Activated CD8-positive, alpha-beta memory T cell treated with anti-CD3 and anti-CD28 coated beads for 24 hours (primary cell): ENCODE measurements around the gene DVL1.
A peak's percentile ranks its signal among the peaks of the same experiment; 100 is the strongest.
"Not testable (repeated sequence)": the region's sequence is repeated elsewhere in the genome, so short reads cannot be mapped to it uniquely, and the experiment has no call there.

Experiments used
- DNase-seq: peaks from one replicate; pipeline ENCODE4 v3.0.0-alpha.2; 2020

DVL1 gene

DNA sequence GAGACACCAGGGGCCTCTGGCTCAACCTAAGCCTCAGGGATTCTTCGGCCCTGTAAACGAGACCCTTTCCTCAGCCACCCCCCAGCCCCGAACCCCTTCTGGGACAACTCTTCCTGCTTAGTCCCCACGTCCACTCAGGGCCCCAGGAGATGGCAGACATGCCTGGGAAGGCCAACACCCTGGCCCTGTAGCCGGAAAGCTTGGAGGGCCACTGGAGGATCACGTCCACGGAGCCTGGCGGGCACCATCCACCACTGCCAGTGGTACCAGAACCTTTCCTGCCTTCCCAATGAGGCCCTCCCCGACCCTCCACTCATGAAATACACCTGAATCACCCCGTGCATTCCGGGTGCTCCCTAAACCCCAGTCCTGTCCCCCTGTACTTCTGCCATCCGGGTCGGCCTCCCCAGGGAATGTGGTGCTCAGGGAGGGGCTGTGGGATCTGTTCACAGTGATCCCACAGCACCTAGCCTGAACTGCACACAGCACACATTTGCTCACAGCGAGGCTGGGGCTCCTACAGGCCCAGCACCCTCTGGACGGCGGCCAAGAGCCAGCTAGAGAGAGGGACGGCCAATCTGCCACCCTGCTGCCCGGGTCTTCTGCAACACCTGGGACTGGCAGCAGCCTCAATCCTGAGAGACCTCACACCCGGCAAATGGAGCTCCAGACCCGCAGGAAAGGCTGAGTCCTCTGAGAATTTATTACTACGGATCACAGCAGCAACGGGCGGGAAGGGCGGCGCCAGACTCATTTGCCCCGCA is 24.0 kb upstream of the DVL1 start:
- no peak for DNase-seq

DNA sequence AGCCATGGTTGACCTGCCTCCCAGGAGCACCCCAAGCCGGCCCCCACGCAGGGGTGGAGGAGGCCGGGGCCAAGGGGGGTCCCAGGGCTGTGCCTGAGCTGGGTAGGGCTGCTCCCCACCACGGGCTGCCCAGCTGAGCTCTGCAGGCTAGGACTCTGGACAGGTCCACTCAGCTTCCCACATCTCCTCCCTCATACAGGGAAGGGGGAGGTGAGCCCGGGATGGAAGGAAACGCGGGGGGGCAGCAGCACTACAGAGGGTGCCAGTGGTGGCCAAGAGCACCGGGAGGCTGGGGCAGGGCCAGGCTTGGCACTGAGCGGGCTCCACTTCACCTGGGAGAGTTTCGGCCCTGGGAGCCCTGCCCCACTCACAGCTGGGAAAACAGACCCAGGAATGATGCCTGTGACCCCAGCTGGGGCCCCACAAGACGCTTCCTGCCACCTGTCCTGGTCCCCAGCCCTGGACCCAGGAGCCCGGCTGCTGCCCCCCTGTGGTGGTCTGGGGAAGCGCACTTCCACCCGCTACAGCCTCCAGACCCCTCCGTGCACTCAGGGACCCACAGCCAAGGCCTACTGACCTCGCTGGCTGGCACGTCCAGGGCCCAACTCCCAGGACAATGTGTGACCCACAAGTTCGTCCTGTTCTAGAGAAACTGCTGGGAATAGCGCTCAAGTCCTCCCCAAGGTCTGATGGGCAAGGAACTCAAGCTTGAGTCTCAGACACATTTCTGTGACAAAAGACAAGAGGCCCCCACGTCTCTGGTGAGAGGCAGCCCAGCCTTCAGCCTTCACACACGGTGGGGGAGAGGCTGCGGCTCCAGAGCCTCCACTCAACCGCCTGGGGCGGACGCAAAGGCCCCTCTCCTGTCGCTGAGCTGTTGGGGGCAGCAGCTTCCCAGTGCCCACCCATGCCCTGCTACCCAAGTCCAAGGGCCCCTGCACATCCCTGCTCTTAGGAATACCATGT is 22.8 kb upstream of the DVL1 start:
- peak; percentile 94 for DNase-seq

DNA sequence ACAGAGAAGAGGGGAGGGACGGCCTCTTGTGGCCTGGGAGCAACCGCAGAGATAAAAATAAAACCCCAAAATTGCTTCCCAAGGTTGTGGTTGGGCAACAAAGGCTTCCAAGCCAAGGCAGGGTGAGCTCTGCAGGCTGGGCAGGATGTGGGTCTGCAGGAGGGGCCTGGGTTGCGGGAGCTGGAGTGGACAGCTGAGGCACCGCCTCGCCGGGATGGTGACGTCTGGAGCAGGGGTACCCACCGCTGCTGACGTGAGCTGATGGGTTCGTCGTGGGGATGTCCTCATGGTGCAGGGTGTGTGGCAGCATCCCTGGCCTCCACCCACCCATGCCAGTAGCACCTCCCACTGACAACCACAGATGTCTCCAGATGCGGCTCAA is 22.1 kb upstream of the DVL1 start:
- no peak for DNase-seq

DNA sequence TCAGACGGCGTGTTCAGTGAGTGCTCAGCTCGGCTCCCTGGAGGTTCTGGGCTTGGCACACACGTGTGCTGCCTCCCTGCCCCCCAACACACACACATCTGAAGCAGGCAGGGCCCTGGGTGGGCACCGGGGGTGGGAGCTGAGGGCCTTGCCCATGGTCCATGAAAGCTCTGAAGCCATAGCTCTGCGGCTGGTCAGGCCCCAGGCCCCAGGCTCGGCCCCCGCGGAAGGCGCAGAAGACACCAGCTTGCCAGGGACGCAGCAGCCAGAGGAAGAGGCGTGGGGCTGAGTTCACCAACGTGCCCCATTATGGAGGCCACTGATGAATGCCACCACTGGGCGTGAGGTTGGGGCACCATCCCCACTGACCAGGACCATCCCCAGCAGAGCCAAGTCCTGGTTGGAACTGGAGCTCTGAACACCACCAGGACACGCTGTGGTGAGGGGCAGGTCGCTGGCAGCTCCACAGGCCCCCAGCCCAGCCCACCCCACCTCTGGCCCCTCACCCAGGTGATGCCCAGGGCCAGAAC is 21.6 kb upstream of the DVL1 start:
- DNase-seq: no peak

DNA sequence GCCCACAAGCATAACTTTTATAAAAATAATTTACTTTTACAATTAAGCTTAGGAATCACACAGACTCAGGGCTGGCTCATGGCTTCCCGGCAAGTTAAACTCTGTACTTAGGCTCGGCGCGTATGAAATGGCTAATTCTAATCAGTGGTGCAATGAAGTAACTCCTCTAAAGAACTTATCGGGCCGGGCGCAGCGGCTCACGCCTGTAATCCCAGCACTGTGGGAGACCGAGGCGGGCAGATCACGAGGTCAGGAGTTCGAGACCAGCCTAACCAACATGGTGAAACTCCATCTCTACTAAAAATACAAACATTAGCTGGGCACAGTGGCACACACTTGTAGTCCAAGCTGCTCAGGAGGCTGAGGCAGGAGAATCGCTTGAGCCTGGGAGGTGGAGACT is 20.9 kb upstream of the DVL1 start:
- not testable (repeated sequence) for DNase-seq

DNA sequence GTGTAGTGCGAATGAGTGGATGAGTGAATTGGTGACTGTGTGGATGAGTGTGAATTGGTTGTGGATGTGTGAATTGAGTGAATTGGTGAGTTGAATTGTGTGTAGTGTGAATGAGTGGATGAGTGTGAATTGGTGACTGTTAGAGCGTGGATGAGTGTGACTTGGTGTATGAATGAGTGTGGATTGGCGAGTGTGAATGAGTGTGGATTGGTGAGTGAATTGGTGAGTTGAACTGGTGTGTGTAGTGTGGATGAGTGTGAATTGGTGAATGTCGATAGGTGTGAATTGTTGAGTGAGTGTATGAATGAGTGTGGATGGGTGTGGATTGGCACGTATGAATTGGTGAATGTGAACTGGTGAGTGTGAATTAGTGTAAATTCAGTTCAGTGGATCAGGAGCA is 18.1 kb upstream of the DVL1 start:
- DNase-seq: no peak

DNA sequence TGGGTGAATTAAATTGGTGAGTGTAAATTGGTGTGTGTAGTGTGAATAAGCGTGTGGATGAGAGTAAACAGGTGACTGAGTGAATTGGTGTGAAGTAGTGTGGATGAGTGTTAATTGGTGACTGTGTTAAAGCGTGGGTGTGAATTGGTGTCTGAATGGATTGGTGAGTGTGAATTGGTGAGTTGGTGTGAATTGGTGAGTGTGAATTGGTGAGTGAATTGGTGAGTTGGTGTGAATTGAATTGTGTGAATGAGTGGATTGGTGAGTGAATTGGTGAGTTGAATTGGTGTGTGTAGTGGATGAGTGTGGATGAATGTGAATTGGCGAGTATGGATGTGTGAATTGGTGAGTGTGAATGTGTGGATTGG is 17.5 kb upstream of the DVL1 start:
- no peak for DNase-seq

DNA sequence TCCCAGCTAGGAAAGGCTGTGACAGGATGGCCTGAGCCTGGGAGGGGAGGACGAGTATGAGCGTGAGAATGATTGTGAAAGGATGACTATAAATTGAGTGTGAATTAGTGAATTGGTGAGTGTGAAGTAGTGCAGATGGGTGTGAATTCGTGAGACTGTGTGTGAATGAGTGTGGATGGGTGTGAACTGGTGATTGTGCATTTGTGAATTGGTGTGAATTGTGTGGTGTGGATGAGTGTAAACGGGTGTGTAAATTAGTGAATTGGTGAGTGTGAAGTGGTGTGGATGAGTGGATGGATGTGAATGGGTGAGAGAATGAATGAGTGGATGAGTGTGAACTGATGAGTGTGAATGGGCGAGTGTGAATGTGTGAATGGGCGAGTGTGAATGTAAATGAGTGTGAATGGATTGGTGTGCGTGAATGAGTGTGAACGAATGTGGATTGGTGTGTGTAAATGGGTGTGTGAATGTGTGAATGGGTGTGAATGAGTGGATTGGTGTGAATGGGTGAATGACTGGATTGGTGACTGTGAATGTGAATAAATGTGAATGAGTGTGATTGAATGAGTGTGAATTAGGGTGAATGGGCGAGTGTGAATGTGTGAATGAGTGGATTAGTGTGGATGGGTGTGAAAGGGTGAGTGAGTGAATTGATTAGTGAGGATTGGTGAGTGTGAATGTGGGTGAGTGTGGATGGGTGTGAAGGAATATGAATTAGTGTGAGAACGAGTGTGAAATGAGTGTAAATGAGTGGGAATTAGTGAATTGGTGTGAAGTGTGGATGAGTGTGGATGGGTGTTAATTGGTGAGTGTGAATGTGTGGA is 16.9 kb upstream of the DVL1 start:
- no peak for DNase-seq

DNA sequence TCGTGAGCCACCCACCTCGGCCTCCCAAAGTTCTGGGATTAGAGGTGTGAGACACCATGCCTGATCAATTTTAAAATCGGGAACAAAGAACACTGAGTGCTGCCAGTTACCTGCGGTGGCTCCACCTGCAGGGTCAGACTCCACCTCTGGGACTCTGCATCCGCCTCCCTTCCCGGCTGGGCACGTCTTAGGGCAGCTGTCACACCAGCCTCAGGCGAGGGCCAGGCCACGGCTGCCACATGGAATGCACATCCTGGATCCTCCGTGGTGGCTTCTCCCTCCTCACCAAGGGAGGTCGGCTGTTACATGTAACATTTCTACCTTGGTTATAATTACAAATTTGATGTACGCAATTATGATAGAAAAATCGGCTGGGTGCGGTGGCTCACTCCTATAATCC is 15.0 kb upstream of the DVL1 start:
- no peak for DNase-seq

DNA sequence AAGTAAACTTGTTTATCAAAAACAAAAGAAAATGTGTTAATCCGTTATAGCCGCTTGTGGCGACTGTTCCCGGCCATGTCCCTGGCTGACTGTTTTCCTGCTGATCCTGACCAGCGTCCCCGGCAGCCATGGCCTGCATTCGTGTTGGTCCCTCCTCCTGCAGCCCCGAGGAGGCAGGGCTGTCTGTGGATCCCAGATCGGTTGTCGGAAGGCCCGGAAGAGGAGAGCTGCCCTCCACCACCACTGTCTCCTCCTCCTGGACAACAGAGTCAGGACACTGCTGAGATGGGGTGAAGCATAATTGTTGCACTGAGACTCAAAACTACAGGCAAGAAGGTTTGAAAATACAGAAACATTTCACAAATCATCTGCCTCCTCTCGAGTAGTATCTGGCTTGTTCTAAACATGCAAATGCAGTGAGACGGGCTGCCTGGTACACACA is 12.8 kb upstream of the DVL1 start:
- DNase-seq: no peak

DNA sequence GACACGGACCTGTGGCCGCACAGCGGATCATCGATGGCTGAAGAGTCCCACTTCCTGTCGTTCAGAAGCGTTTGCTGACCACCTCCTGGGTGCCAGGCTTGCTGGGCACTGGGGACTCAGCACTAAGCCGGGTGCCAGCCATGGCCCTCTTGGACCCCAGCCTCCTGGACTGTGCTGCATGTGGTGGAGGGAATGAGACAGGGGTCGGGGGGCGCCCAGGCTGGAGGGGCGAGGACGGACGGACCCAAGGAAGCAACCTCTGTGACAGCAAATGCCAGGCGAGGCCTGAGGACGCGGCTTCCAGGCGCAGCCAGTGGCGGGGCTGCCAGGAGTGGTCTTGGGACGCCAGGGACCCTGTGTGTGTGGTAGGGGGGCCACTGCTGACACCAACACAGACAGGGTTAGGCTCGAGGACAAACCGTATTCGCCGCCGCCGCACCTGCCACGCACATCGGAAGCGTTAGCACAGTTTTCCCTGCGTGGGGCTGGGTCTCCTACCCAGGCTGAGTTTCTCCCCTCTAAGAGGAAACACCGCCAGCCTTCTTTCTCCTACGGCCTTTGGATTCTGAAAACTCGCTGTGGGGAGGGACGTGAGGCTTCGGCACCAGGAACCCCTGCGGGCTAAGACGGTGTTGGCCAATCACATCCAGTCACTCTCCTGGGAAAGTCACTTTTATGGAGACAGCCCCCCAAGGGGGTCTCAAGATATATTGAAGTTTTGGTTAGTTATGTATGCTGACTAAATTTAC is 12.2 kb upstream of the DVL1 start:
- DNase-seq: no peak

DNA sequence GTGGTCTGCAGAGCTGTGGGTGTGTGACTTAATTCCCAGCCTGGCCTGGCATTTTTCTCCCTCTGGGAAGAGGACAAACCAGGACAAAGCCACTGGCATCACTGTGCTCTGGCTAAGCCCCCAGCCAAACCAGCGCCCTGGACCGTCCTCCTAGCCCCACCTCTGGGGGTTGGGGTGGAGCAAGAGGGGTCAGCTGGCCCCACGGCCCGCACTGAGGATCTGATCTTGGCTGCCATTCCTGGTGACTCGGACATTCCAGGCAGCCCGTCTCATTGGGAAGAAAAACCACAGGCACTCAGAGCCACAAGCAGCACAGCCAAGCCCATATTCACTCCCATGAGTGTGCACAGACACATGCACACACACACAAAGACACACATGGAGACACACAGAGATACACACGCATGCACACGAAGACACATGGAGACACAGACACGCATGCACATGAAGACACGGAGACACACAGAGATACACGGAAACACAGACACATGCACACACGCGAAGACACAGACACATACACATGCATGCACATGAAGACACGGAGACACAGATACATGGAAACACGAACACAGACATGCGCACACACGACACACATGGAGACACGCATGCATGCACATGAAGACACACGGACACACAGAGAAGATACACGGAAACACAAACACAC is 11.4 kb upstream of the DVL1 start:
- DNase-seq: no peak

DNA sequence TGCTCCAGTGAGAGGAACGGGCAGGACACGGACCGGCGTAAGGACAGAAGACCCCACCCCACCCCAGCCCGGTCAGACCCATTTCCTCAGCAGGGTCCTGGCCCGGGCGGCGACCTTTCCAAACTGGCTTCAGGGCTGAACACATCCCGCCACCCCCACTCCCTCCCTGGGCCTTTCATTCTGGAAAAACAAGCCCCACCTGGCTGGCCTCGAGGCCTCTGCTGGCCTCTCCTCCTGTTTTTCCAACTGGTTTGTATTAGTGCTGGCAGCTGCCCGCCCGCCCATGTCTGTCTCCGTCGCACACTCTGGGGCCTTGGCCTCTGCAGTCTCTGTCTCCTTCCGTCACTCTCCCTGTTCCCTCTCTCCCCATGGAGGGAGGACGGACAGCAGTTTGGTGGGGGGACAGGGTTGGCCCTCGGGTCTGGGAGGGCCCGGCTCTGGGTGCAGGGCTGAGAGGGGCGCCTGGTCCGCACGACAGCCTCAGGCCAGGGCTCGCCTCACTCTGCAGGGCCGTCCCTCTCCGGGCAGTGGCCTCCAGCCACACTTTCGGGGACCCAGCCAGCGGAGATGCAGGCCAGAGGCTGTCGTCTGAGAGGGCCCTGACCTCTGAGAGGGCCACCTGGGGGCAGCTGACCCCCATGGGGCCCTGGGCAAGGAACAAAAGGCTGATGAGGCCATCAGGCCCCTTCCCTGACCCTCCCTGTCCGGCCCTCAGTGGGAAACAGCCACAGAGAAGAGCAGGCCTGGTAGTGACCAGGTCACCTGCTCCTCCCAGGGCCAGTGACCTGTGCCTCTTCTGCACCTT is 10.6 kb upstream of the DVL1 start:
- DNase-seq: no peak

DNA sequence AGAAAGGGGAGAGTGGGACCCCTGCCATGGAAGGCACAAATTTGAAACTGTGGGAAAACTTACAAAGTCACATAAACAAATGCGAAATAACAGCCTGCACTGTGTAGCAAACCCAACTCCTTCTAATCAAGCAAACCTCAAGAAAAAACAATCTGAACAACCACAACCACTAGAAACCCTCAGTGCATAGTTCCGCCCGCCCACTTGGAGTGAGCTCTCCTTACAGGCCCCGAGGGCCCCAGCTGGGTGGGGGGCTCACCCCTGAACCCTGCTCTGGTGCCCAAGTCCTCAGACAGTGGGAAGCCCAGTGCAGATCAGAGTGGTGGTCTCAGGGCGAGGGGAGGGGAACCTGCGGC is 10.1 kb upstream of the DVL1 start:
- no peak for DNase-seq

DNA sequence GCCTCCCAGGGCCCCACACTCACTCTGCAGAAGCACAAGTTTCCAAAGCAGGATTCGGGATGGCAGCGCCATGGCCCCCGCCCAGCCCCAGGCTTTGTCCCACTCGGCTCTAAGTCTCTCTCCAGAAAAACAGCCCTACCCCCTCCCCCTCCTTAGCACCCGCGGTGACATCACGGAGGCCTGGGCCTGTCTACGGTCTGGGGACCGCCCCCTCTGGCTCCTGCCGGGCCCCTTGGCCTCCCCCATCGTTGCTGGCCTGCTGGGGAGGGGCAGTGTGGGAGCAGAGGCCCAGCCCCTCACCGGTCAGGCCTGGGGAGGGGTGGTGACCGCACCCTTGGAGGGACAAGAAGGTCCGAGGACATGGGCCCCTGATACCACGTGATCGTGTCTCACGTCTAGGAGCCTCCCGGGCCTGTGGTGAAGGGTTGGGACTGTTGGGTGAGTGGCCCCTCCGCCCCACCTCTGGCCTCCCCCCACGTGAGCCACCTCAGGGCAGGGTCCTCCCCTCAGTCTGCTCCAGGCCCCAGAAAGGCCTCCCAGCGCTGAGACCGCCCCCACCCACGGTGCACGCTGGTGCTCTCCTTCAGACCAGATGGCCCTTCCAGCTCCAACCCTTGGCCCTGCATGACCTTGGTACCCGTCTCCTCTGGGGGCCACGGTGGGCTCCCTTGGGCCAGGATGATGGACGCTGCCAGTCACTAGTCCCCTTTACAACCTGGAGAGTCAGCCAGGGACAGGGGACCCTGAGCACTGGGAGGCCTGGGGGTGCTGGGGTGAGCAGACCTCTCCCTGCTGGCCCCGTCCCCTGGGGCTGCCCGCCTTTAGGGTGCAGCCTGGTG is 9.4 kb upstream of the DVL1 start, which contains the start of gene MXRA8:
Gene MXRA8 (minus strand): TSS at position 123 of the 839 bp plus-strand sequence. CDS start 51 bp downstream, at position 72.
- DNase-seq: no peak

DNA sequence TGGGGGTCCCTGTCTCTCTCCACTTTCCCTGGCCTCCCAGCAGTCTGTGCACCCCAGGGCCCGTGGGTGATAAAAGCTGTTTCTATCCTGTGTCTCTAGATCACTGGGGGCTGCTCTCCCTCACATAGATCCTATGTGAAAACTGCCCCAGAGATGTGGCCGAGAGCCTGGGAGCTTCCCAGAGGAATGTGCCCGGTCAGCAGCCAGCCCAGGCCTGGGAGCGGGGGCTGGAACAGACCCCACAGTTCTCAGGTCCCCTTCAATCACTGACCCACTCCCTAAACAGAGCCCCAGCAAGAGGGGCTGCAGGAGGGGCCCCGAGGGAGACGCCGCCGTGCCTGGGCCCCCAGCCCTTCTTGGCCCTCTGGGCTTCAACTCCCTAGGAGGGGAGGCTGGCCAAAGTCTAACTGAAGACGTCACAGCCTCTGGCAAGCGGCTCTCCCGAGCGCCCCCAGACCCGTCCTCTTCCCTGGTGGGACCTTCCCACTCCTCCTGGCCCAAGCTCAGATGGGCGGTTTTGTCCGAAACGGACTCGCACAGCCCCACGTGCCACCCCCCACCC is 8.7 kb upstream of the DVL1 start:
- DNase-seq: no peak

DNA sequence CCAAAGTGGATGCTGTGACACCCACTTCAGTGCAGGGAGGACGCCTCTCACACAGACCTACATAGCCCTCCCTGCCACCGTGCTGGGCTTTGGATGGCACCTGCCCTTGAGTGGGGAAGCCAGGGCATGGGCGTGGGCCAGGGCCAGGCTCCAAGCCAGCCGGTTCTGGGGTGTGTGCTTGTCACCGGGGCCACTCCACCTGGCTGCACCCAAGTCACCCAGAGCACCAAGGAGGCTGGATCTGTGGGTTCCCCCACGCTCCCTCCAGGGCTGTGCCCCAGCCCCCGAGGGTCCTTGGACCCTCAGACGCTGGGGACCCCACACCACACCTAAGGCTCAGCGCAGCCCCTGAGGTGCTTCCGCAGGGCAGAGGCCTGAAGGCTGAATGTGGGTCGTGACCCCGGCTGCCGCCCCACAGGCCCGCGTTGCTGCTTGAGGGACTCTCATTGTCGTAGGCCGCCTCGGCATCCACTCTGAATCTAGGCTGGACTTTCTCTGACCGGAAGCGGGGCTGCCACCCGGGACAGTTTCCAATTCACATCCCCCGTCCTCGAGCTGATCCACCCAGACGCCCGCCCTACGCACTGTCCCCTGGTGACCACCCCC is 7.7 kb upstream of the DVL1 start:
- no peak for DNase-seq

DNA sequence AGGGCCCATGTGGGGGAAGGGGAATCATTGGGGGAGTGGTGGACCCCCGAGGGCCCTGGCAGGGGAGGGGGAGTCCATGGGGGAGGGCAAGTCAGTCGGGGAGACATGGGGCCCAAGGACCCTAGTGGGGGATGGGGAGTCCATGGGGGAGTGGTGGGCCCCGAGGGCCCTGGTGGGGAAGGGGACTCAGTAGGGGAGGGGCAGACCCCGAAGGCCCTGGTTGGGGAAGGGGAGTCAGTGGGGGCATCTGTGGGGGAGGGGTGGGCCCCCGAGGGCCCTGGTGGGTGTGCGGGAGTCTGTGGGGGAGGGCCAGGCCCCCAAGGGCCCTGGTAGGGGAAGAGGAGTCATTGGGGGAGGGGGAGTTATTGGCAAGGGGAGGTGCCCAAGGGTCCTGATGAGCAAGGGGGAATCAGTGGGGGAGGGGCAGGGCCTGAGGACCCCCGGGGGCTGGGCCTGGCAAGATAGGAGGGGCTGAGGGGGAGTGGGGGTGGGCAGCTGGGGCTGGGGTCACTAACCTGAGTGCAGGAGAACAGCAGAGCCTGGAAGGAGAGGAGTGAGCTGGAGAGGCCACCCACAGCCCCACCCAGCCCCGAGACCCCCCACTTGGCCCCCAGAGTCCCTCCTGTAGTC is 7.1 kb upstream of the DVL1 start:
- no peak for DNase-seq

DNA sequence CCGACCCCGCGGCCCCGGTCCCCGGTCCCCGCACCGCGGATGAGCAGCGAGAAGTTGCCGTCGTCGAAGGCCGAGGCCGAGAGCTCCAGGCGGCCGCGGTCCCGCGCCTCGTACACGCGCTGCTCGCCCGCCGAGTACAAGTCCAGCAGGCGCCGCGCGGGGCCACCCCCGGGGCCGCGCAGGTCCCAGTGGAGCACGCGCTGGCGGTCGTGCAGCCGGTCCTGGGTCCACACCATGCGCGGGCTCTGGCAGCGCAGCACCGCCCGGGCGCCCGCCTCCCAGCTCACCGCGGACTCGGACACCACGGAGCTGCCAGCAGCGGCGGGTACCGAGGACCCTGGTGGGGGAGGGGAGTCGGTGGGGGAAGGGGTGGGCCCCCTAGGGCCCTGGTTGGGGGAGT is 6.2 kb upstream of the DVL1 start:
- no peak for DNase-seq
